ENCODE measurements around the gene GPR39. TPM values are rescaled to one million over a fixed set of nuclear protein-coding genes. Genes with fewer than 3 reads are reported as not detected.

GPR39 gene
- total and polyA plus RNA-seq, 12 donors = 0.04 TPM; not detected in 11

DNA sequence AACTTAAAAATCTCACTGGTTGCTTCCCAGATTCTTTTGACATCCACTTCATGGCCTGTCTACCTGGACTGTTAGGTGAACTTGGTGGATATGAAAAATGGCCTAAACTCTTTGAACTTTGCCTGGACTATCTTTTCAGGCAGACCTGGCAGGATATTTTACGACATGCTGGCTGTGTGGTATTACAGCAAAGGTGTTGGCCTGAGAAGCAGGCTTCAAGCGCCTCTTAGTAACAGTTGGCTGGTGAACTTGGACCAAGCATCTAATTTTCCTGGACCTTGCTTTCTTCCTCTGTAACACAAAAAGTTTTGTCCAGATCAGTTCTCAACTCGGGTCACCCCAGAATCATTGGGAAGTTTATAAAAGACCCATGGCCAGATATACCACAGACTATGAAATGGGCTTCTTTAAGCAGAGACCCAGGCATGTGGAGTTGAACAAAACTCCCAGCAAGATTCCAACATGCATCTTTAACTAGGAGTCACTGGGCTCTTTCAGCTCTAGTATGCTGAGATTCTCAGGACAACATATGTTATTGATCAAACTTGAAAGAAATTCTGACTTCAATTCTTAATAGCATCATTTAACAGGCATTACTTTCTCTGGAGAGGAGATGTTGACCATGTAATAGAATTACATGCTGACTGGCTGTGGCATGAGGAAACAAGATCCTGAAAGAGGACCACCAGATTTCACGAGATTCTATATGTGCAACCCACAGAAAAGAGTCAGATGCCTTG, 249.0 kb downstream of the GPR39 start:
- peaks cover 7 to 90% (median 60%) of the 10 kb centered on the region in 7 donors for H3K27me3 ChIP-seq

GRCh38 chr2:132667706-132668105, 251.1 kb downstream of the GPR39 start:
- intact Hi-C loops (cut with DNase I) = loop anchor here in 1 of 10 donors (10.0 kb wide), 1 partner anchor 507 kb away; no protein-coding TSS in a partner anchor
- Histone ChIP-seq H3K4me1 (peaks cover 9 to 37% (median 24%) of the 10 kb centered on the region in 9 donors), H3K27ac (no peak overlapping the region), H3K4me3 (no peak overlapping the region), H3K9me3 (no peaks in the 10 kb centered on the region), H3K27me3 (peaks cover 7 to 81% (median 62%) of the 10 kb centered on the region in 7 donors), H3K36me3 (no peaks in the 10 kb centered on the region)
- no peak for ATAC-seq
- TF ChIP-seq, protein P1, sequence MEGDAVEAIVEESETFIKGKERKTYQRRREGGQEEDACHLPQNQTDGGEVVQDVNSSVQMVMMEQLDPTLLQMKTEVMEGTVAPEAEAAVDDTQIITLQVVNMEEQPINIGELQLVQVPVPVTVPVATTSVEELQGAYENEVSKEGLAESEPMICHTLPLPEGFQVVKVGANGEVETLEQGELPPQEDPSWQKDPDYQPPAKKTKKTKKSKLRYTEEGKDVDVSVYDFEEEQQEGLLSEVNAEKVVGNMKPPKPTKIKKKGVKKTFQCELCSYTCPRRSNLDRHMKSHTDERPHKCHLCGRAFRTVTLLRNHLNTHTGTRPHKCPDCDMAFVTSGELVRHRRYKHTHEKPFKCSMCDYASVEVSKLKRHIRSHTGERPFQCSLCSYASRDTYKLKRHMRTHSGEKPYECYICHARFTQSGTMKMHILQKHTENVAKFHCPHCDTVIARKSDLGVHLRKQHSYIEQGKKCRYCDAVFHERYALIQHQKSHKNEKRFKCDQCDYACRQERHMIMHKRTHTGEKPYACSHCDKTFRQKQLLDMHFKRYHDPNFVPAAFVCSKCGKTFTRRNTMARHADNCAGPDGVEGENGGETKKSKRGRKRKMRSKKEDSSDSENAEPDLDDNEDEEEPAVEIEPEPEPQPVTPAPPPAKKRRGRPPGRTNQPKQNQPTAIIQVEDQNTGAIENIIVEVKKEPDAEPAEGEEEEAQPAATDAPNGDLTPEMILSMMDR (IDR thresholded peaks at IDR 0.05) = no peak
- DNase-seq = no peak
- WGBS, 2 donors = 52 to 65% methylated on average over 1 of the region's 1 CpG

More for the DNA sequence above, 249.0 kb downstream of the GPR39 start:
- peaks cover 4 to 27% (median 19%) of the 10 kb centered on the region in 9 donors for H3K4me1 ChIP-seq
- H3K9me3 ChIP-seq = no peaks in the 10 kb centered on the region
- no peak for ATAC-seq
- TF ChIP-seq, protein P1 (IDR thresholded peaks at IDR 0.05) = no peak
- H3K27ac ChIP-seq = no peak overlapping the region
- no peak for DNase-seq
- H3K36me3 ChIP-seq = no peaks in the 10 kb centered on the region
- no peak overlapping the region for H3K4me3 ChIP-seq
- WGBS, 2 donors = 88 to 95% methylated on average over 4 of the region's 4 CpGs
- intact Hi-C loops (cut with DNase I) = loop anchor here in 1 of 10 donors (10.0 kb wide), 1 partner anchor 509 kb away; no protein-coding TSS in a partner anchor

DNA sequence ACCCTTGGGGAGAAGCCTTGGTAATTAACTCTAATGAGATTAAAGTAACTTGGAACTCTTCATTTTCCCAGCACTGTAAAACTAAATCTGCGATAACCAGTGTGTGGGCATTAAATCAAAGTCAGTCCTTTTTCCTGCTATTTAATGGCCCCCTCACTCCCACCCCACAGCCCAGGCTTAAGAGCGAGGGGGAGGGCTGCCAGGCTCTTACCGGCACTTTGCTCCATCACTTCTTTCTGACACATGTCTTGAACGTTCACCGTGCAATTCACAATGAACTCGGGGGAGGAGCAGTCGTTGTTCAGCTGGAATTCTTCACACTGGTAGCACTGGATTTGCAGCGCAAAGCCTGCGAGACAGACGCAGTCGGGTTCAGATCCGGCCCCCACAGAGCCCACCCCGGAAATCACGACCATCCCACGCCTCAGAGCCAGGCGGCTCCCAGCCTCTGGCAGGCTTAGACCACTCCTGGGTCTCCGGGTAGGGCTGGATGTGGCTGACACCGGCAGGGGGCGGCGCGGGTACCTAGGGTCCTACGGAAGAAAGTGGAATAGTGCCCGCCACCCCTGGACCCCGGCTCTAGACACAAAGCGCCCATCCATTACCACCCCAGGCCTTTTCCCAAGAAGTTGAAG, 251.7 kb downstream of the GPR39 start:
- H3K4me1 ChIP-seq = peaks cover 9 to 37% (median 24%) of the 10 kb centered on the region in 9 donors
- H3K27ac ChIP-seq = no peak overlapping the region
- no peaks in the 10 kb centered on the region for H3K9me3 ChIP-seq
- intact Hi-C loops (cut with DNase I) = loop anchor here in 1 of 10 donors (10.0 kb wide), 1 partner anchor 506 kb away; no protein-coding TSS in a partner anchor
- H3K4me3 ChIP-seq = peak overlapping the region in 7 of 10 donors; percentile 41 to 63 (median 54)
- H3K27me3 ChIP-seq = peaks cover 7 to 75% (median 63%) of the 10 kb centered on the region in 7 donors
- H3K36me3 ChIP-seq = no peaks in the 10 kb centered on the region
- TF ChIP-seq, protein P1 (IDR thresholded peaks at IDR 0.05) = peak in 3 of 9 donors; percentile 13 to 22 (median 20)
- 8 to 9% methylated on average over 25 of the region's 25 CpGs for WGBS, 2 donors
- DNase-seq = peak in 1 of 2 donors; percentile 10
- ATAC-seq = peak in 2 of 8 donors; percentile 23 to 29

Measured in heart right ventricle (tissue), 16 donors.